GM18499 (cell line): ENCODE results near the gene GPR101.
"Not testable (repeated sequence)": the region's sequence is repeated elsewhere in the genome, so short reads cannot be mapped to it uniquely, and the experiment has no call there.

ENCODE experiments used
- ATAC-seq: cut with Tn5 transposase; IDR thresholded peaks from one replicate; pipeline ENCODE4 v1.9.1; 2021; ENCODE audit warnings: moderate number of reproducible peaks; ENCODE audit not compliant: insufficient read depth, unreplicated experiment

Gene GPR101

DNA sequence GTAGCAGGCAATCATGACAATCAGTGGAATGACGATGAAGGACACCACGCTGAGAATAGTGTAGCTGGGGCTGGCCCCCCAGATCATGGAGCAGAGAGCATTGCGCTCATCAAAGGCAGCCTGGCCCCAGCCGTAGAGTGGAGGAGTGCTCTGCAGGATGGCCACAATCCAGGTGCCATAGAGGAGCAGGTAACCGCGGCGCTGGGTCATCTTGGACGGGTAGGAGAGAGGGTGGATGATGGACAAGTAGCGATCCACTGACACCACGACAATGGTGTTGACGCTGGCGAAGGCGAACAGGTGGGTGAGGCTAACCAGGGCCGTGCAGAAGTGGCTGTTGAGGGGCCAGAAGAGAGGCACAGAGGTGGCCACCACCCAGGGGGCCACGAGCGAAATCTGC, 2.8 kb downstream of the GPR101 start:
- no peak for ATAC-seq

DNA sequence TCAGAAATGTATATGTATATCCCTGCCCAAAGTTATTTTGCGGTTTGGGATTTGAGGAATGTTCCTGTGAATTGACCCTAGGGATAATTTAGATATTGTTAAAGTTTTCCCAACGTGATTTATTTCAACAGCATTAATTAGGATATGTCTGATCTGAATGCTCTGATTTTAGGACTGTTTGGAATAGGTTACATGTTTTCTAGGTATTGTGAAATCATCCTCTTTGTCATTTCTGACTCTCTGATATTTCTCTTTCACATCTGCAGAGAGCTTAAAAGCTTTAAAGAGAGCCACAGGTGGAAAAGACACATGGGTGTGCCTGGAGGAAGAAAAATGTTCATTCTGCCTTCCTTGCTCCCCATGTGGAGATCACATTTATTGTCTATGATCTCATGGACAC, 5.1 kb downstream of the GPR101 start:
- ATAC-seq, result no peak

DNA sequence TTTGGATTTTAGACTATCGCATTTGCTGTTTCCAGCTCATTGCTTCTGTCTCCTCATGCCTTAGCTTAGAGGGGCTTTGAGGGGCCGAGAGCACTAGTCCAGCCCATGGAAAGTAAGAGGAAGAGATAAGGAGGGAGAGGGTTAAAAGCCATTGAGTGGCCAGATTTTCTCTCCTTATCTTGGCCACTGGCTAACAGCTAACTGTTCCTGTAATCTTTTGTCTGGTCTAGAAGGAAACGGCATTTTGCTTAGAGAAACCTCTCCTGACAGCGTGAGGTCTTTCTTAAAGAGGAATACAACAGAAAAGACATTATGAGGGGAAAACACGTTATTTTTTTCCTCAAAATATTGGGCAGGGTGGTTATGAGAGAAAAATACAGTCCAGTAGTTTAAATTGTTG, 7.9 kb downstream of the GPR101 start:
- ATAC-seq, result no peak

DNA sequence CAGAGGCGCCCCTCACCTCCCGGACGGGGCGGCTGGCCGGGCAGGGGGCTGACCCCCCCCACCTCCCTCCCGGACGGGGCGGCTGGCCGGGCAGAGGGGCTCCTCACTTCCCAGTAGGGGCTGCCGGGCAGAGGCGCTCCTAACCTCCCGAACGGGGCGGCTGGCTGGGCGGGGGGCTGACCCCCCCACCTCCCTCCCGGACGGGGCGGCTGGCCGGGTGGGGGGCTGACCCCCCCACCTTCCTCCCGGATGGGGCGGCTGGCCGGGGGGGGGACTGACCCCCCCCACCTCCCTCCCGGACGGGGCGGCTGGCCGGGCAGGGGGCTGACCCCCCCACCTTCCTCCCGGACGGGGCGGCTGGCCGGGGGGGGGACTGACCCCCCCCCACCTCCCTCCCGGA, 33.6 kb downstream of the GPR101 start:
- not testable (repeated sequence) for ATAC-seq

GRCh38 chrX:136999024-136999423, 34.8 kb downstream of the GPR101 start:
- no peak for ATAC-seq
